ENCODE measurements around the gene ARMS2.

DNA sequence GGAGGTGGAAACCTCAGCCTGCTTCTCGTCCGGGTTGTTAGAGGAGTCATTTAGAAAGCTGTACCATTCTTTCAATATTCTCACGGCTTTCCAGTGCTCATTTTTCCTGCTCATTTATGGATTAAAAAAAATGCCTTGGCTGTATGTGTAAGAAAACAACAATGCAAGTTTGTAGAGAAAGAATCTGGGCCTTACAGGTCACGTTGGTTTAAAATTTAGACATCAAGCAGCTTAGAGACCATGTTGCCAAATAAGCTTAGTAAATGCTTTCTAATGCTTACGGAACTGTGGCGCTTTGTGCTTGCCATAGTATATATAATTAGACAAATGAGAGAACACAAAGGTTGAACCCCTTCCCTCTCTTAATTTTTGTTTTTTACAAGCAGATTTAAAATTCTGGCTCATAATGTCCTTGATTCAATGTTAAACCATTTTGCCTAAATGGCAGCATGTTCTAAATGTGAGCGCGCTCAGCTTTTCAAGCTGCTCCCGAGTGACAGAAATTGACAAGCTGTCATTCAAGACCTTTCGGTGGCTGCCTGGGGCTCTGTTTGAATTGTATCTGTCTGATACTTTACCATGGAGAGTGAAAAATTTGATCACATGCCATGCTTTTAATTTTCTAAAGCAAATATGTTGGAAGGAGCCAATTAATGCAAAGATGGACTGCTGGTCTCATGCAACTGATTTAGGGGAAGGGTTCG, 1.1 kb downstream of the ARMS2 start:
- TF ChIP-seq, protein P1, sequence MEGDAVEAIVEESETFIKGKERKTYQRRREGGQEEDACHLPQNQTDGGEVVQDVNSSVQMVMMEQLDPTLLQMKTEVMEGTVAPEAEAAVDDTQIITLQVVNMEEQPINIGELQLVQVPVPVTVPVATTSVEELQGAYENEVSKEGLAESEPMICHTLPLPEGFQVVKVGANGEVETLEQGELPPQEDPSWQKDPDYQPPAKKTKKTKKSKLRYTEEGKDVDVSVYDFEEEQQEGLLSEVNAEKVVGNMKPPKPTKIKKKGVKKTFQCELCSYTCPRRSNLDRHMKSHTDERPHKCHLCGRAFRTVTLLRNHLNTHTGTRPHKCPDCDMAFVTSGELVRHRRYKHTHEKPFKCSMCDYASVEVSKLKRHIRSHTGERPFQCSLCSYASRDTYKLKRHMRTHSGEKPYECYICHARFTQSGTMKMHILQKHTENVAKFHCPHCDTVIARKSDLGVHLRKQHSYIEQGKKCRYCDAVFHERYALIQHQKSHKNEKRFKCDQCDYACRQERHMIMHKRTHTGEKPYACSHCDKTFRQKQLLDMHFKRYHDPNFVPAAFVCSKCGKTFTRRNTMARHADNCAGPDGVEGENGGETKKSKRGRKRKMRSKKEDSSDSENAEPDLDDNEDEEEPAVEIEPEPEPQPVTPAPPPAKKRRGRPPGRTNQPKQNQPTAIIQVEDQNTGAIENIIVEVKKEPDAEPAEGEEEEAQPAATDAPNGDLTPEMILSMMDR (conservative IDR thresholded peaks at IDR 0.05; ENCODE audit: low read depth, low read length), result no peak
- TF ChIP-seq EZH2 (IDR thresholded peaks at IDR 0.05; ENCODE audit: low read length, unreplicated experiment) (no peak), EZH2phosphoT487 (IDR thresholded peaks at IDR 0.05; ENCODE audit: borderline replicate concordance, low read length) (no peak)
